Fibroblast of skin of back (primary cell): ENCODE results near the gene PANK4.
A peak's percentile ranks its signal among the peaks of the same experiment; 100 is the strongest.

Experiments used
- DNase-seq: peaks from one replicate; pipeline ENCODE4 v3.0.0-alpha.2; 2013

The PANK4 gene

DNA sequence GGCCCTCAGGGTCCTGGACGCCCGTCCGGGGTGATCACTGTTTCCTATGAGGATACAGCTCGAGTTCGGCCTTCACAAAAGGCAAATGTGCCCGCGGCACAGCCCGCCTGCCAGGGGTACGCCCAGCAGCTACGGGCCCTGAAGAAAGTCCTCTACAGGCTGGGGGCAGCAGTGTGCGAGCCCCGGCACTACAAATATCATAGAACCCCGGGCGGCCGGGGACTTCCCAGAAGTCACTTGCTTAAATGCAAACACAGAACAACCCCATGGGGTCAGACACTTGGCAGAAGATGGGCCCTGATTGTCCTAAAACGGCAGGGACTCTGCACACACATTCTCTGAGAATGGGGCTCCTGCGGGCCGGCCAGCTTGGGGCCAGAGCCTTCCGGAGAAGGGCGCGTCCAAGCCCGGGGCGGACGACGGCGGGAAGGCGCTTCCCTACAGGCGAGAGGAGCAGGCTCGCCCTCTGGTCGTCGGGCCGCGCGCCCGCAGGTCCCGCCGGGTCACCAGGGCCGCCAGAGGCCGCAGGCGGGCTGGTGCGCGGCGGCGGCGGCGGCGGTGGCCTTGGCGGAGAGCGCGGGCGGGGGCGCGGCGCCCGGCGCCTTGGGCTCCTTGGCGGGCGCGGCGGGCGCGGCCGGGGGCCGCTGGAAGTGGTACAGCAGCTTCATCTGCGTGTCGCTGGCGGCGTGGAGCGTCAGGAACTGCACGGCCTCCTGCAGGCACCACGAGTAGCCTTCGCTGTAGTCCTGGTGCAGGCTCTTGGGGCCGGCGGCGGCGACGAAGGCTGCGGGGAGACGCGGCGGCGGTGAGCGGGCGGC lies 2.8 kb upstream of the PANK4 start:
- DNase-seq = peak; percentile 48

DNA sequence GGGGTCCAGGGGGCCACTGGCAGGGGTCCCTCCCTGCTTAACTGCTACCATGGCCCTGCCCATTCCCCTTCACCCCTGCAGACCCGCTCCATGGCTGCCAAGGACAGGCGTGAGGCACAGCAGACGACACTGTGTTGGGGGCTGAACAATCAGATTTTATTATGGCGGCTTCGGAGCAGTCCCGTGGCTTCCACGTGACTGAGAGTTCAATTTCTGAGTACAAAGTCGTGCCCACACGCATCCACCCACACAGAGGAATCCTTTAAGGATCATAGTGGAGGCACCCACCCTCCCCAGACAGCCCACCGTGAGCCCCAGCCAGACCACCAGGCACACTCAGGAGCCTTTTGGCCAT lies 2.2 kb upstream of the PANK4 start:
- no peak for DNase-seq

DNA sequence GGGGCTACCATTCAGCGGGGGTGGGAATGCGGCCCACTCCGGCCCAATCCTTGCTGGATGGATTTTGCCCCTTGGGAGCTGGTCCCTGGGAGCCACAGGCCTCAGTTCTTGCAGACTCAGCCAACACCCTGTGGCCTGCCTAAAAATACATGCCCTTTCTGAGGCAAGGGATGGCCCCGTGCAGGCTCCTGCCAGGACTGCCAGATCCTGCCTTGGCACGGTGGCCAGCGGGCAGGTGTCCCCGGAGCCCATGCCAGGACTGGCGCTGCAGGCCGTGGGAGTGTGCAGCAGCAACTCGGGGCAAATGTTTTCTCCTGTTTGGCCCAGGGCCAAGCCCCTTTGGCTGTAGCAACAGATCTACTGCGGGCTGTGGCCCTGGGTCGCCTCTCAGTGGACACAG lies 1.6 kb upstream of the PANK4 start:
- no peak for DNase-seq

DNA sequence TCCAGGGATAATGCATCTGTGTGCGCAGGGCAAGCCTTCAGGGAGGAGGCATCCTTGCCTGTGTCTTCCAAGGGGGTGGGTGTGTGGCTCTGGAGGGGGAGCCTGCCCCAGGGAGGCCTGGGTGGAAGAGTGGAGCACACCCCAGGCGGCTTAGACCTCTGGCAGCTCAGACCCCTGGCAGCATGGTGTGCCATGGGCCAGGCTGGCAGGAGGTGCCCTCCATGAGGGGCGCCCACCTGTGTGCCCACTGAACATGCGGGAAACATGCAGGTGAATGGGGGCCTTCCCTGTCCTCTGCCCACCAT lies 1.1 kb upstream of the PANK4 start:
- no peak for DNase-seq

DNA sequence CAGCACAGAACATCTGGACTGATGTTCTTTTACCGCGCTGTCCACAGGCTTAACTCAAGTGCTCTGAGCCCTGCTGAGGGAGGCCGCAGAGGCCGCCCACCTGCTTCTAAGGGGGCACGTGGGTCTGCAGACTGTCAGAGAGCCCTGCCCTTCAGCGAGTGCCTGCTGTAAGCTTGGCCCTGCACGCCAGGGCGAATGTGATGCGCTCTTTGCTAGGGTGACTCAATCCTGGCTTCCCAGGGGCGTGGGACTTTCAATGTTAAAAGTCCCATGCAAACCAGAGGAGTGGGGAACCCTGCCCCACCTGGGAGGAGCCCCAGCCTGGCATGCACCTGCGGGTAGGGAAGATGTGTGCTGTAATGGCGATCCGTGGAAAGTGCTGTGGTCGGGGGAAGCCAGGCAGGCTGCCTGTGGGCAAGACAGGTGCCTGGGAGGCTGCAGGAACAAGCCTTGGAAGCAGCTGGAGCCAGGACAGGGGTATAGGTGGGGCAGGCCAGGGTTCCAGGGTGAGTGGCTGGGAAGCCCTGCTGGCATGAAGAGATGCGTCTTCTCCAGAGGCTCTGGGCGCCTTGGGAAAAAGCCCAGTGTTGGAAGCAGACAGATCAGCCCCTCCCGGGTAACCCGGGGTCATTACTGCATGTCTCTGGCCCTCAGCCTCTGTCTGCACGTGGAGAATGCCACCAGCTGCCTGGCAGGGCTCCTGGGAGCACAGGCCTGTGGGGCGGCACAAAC lies 594 bp upstream of the PANK4 start:
- DNase-seq = peak; percentile 72

DNA sequence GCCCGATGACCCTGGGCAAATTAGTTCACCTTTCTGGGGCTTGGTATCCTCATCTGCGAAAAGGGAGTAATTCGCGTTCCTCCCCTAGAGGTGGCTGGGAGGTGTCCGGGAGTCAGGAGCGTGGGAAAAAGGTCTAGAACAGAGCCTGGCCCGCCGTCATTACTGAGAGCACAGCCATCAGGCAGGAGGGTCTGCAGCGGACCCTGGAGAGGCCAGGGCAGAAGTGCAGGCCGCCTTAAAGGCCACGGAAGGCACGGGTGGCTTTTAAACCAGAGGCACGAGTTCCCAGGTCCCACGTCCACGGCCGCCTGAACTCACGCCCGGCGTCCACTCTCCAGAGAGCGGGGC lies 850 bp downstream of the PANK4 start:
- no peak for DNase-seq

DNA sequence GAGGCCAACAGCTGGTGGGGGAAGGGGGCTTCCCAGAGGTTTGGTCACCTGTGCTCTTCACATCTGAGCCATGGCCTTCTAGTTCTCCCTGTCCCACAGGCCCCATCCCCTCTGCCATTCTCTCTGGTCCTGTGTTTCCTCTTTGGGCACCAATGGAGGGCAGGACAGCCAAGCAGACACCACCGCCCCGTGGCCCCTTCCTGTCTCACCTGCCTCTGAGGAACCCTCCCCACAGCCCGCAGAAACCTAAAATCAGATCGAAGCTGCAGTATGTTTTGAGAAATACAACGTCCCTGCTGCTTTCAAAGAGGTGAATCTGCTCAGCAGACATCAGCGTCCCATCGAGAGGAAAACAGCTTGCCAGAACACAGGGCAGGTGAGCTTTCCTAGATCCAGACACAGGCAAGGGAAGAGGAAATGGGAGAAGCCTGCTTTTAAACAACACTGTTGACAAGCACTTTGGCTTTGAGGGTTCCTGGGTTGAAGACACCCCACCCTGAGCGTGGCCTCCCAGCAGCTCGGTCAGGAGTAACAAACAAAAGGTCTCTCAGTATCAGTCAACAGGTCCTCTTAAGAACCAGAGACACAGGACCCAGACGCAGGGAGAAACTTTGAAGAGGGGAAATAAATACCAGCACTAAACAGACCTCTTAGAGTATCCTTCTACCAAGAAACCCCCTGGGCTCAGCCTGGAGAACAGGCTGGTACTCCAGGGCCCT lies 2.3 kb downstream of the PANK4 start:
- DNase-seq = no peak

DNA sequence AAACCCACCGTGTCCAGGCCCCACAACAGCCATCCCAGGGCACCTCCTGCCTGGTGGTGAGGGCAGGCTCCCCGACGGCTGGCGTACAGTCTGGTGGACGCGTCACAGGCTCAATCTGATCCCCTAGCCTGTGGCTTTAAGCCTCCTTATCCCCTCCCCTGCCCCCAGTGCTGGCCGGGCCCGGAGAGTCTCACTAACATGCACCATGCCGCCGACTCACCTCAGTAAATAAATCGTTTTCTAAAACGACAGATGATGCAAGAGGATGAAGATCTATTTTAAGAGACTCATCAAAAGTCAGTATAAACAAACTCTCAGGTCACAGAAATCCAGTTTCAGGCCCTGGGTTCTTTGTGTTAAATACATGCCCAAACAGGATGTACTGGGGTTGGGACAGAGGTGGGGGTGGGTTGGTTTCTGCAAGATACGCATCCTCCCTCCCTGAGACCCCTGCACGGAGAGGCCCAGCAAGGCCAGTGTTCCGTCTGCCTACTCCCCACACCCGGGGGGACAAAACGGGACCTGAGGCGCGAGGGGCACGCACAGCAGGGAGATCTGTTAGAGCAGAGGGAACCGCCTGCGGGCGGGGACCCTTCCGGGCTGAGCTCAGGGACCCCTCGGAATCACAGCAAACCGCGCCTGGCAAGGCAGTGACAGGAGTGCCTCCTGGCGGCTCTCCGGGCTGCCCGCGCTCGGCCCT lies 3.1 kb downstream of the PANK4 start:
- DNase-seq = no peak

DNA sequence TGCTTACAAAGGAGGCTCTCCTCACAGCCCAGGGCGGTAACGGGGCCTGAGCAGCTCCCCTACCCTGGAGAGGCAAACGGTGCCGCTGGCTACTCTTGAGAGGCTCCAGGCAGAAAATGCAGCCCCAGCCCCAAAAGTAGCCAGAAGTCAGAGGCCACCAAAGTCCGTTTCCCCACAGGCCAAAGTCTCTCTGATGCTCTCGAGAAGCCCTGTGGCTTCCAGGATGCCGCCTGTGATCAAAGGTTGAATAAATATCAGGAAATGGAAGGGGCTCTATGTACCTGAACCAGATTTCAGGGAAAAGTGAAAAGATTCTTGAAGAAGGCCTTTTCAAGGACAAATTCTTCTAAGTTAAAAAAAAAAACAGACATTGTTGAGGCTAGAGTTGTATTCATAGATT lies 4.2 kb downstream of the PANK4 start:
- DNase-seq = no peak

DNA sequence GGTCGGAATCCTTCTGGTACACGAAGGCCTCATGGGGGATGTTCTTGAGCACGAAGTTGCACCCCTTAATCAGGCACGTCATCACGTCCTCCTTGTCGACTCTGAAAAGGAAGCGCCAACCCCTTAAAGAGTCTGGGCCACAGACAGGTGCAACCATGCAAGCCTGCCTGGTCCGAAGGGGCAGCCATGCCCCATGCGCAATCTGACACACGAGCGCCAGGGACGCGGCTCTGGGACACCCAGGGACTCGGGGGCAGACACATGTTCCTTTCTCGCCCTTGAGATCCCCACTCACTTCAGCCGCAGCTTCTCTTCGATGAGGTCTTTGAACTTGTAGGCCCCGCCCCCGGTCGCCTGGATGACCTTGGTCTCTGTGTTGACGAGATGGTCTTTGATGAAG lies 5.6 kb downstream of the PANK4 start:
- no peak for DNase-seq

DNA sequence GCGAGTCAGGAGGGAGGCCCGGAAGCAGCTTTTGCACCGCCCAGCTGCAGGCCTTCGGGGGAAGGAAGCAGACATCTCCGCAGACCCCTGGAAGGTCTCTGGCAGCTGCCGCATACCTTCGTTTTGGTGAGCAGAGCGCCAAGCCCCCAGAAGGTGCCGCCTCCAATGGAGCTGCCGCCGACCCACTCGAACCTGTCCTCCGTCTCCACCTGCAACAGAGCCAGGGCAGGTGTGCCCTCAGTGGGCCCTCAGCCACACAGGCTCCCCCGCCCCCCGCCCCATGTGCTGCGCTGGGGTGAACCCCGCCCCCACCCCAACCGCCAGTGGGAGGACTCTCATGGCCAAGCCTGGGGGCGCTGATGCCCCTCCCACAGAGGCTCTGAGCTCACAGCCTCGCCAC lies 6.2 kb downstream of the PANK4 start:
- no peak for DNase-seq

DNA sequence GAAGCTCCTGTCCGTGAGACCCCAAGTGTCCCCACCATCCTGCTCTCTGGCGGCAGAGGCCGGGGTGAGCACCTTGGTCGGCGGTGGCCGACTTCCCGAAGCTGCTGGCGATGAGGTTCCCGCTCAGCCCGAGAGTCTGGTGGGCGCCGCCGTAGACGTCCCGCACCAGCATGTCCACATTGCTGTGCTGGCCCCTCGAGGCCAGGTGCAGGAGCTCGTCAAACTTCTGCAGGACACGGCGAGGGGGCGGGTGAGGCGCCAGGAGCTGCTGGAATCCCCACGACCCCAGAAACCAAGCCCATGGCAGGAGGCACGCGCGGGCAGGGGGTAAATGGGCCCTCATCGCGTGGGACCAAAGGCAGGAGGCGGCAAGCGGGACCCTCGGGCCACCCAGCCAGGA lies 6.7 kb downstream of the PANK4 start:
- DNase-seq = no peak

DNA sequence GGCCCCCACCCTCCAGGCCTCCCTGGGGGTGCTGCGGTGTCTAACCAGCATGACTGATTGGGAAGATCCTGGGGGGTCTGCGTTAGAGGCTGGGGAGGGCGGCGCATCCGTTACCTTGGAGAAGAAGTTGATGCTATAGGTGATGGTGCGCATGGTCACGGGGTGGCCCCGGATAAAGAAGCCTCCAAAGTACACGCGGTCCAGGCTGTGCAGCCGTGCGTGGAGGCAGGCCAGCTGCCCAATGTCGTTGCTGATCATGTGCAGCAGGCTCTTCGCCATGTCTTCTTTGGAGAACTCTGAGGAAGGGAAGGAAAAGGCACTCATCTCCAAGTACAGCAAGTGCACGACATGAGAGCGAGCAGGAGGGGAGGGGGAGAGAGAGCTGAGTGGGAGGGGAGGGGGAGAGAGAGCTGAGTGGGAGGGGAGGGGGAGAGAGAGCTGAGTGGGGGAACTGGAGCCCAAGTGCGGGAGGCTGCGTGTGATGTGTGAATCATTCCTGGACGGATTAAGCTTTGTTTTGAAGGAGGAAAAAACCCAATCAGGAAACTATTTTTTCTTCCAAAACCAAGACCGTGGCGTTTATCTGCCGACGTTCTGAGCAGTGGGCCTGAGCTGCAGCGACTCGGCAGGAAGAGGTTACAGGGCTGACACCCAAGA lies 7.2 kb downstream of the PANK4 start:
- no peak for DNase-seq

DNA sequence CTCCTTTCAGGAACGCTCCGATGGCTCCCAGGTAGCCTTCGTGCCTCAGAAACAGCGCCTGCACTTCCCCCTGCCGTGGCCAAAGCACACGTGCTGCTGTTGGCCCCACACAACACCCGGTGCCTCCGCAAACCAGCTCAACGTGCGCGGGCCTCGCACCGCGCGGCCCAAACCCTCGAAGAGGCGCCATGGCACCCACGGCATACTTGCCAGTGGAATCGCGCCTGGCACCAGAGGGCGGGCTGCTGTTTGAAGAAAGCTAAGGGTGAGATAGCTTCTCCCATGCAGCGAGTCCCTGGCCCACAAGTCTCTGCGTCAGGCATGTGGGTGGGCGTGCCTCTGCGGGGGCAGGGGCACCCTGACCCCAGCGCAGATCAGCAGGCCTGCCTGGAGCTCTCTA lies 7.9 kb downstream of the PANK4 start:
- no peak for DNase-seq

DNA sequence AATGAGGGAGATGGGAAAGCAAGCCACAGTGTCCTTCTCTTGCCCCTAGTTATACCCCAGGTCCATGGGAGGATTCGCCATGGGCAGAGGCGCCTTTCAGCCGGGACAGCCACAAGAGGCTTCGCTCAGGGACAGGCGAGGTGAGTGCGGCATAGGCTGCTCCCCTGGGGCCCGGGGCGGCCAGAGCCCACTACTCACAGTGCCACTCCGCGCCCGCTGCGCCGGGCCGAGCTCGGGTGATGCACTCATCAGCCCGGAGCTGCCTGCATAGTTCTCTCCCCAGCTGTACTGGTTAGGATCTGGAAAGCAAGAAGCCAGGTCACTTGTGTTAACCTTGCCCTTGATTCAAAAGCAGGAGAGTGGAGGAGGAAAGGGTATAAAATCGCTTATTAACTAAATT lies 8.4 kb downstream of the PANK4 start:
- DNase-seq = no peak

DNA sequence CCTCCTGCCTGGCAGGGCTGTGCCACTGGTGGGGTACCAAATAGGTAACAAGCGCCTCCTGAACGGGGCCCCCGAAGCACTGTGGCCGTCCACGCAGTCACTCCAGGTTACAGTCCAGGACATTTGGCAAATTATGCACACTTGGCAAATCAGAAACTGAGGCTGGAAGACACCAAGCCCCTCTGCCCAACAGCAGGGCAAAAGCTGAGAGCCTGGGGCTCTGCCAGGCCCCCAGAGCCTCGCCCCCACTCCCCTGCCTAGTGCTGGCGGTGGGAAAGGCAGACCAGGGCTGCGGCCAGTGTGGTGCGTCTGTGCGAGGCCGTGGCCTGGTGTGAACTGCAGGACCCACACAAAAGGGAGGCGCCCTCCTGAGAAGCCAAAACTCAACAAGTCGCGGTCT lies 9.4 kb downstream of the PANK4 start:
- no peak for DNase-seq

DNA sequence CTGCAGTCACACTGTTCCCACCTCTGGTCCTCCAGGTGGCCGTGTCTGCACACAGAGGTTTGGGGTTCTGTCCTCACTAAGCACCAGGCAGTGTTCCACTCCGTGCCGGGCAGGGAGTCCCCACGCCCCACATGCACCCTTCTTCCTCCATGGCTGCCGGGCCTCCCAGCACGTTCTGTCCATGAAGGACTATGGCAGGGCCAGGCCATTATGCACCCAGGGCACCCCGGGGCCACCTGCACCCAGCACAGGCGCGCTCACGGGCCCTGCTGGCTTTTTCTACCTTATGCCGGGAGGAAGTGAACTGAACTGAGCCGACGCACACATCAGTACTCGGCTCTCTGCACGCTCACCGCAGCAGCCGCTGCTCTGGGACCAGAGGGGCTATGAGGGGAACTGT lies 10.3 kb downstream of the PANK4 start:
- DNase-seq = no peak

DNA sequence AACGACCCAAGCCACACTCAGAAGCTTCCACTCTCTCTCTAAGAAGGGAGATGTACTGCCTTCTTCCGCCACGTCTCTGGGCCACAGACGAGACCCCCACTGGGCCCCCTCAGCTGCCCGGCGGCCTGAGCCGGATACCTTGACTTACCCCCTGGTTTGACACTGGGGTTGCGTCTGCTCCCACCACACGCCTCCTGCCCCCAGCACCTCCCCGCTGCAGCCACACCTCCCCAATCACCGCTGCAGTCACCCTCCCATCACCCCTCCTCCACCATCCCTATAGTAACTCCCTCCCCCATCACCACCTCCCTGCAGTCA lies 10.7 kb downstream of the PANK4 start:
- no peak for DNase-seq

DNA sequence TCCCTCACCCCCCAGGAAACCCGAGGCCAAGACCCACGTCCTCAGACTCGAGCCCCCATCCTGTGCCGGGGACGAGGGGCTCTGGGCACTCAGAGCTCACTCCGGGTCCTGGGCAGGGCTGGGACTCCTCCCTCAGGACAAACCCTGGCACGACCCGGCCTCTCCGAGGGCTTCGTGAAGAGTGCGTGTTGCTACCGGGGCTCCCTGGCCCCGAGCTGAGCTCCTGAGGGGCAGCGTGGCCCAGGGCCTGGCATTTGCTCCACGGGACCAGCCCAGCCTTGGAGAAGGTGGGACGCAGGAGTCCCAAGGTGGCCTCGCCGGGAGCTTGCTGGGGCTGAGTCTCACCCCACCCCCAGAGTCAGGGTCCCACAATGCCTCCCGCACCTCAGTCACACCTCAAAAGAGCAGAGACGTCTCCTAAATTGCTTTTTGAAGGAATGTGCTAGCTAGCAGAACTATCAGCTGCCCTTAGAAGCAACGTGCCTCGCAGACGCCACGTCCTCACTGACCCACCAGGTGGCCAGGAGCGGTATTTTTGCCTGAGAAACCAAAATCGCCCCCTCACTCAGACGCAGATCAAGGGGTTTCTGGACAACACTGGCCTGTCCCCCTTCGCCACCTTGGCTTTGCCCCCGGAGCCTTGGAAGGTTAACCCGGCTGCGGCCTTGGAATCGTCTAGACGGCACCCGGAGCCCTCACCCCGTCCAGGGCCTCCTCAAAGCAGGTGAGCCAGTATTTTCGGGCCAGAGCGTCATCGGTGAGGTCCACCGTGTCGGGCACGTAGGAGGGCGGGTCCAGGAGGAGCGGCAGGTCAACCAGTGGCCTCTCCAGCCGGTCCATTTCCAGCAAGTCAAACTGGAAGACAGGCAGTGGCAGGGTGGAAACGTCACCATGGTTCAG lies 11.3 kb downstream of the PANK4 start:
- no peak for DNase-seq

DNA sequence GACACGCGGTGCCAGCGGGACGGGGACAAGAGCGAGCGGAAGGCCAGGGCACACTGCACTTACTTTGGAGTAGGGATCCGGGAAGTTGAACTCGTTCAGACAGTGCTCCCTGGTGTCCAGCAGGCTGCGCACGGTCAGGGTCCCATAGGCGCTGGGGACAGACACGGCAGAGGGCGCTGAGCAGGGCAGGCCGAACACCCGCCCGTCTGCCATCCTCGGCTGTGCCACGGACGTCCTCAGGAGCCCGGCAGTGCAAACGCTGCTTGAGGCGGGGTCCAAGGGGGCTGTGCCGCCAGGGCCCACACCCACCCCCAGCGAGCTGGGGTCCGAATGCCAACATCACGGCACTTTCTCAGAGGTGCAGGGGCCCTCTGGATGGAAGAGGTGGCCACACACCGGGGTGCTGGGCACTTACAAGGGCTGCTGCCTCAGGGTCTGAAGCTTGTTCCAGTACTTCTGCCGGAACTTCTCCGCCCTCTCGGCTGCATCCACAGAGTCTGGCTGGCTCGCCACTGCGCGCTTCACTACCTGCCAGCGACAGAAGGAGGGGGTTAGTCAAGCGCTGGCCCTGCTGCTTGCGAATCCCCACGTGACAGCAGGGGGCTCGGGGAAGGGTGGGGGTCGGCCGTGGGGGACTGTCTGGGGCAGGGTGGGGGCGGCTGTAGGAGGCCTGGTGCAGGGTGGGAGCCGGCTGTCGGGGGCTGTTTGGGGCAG lies 12.3 kb downstream of the PANK4 start:
- DNase-seq = no peak

DNA sequence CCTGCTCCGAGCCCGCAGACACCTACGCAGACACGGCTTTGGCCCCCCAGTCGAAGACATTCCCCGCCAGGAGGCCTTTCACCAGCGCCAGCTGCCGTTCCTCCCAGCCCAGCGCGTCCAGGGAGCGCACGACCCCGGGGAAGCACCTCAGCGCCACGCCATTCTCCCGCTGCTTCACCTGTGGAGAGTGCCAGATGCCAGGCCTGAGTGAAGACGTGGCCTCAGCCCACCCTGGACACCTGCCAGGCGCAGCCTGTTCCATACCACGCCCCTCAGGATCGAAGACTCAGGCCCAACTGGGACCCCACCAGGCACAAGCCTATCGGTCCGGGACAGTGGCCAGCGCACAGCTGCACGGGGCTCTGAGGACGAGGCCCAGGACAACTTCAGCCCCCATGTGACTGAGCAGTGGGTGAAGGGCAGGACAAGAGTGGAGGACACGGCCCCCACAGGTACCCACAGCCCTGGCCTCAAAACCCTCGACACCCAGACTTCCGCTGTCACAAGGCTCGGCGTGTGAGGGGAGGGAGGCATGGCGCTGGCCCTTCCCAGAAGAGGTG lies 13.5 kb downstream of the PANK4 start:
- no peak for DNase-seq
